Mesenchymal stem cell (in vitro differentiated cells and primary cell): ENCODE measurements around the gene TNNT1.
A peak's percentile ranks its signal among the peaks of the same experiment; 100 is the strongest.

Experiments used
- DNase-seq: peaks from one replicate; pipeline ENCODE4 v3.0.0-alpha.2; 2013
- H2AFZ ChIP-seq: one replicate; pipeline ENCODE4 v1.6.1; 2013; ENCODE audit warnings: low read depth, mild to moderate bottlenecking, control low read depth, inconsistent platforms, low read length, moderate library complexity
- H2AK5ac ChIP-seq: 2 replicates; pipeline ENCODE4 v1.6.1; 2013; ENCODE audit warnings: low read length, moderate library complexity, mild to moderate bottlenecking, inconsistent platforms; ENCODE audit not compliant: severe bottlenecking
- H2BK120ac ChIP-seq: one replicate; pipeline ENCODE4 v1.6.1; 2013; ENCODE audit warnings: low read depth, mild to moderate bottlenecking, inconsistent platforms, low read length, moderate library complexity
- H2BK12ac ChIP-seq, 2 experiments: one replicate each; pipeline ENCODE4 v1.6.1; 2013; ENCODE audit warnings: inconsistent platforms in 2 of 2, low read length in 2 of 2, mild to moderate bottlenecking in 2 of 2, moderate library complexity in 2 of 2, control low read depth in 1 of 2
- H2BK15ac ChIP-seq: one replicate; pipeline ENCODE4 v1.6.1; 2013; ENCODE audit warnings: mild to moderate bottlenecking, low read depth, inconsistent platforms; ENCODE audit not compliant: poor library complexity, severe bottlenecking
- H2BK5ac ChIP-seq: 2 replicates; pipeline ENCODE4 v1.6.1; 2013; ENCODE audit warnings: low read depth, mild to moderate bottlenecking, low read length, control low read depth, inconsistent platforms; ENCODE audit not compliant: poor library complexity, severe bottlenecking
- H3K14ac ChIP-seq, 2 experiments: one replicate each; pipeline ENCODE4 v1.6.1; 2013; ENCODE audit warnings: inconsistent platforms in 2 of 2, low read length in 2 of 2, control low read depth in 1 of 2, mild to moderate bottlenecking in 1 of 2, moderate library complexity in 1 of 2
- H3K18ac ChIP-seq, 2 experiments: one replicate each; pipeline ENCODE4 v1.6.1; 2013; ENCODE audit warnings: inconsistent platforms in 2 of 2, low read length in 2 of 2, control low read depth in 1 of 2, low read depth in 1 of 2, mild to moderate bottlenecking in 1 of 2
- H3K23ac ChIP-seq, 2 experiments: one replicate each; pipeline ENCODE4 v1.6.1; 2013; ENCODE audit warnings: inconsistent platforms in 2 of 2, low read length in 2 of 2, mild to moderate bottlenecking in 2 of 2, moderate library complexity in 2 of 2, control low read depth in 1 of 2
- H3K27ac ChIP-seq: 2 replicates; pipeline ENCODE4 v1.5.1; 2013; ENCODE audit warnings: mild to moderate bottlenecking, moderate library complexity, low read length, control low read depth, inconsistent platforms; ENCODE audit not compliant: poor library complexity, severe bottlenecking
- H3K27me3 ChIP-seq, 2 experiments: 2 replicates each; pipeline versions ENCODE4 v1.6.1 to v1.7.0; 2013; ENCODE audit warnings: low read length in 2 of 2, mild to moderate bottlenecking in 2 of 2, moderate library complexity in 2 of 2, control low read depth in 1 of 2, inconsistent platforms in 1 of 2; ENCODE audit not compliant: control insufficient read depth in 1 of 2, insufficient read depth in 1 of 2
- H3K36me3 ChIP-seq, 2 experiments: 2 replicates each; pipeline versions ENCODE4 v1.6.1 to v1.7.0; 2013; ENCODE audit warnings: low read length in 2 of 2, control low read depth in 1 of 2, inconsistent platforms in 1 of 2, low read depth in 1 of 2, mild to moderate bottlenecking in 1 of 2; ENCODE audit not compliant: insufficient read depth in 2 of 2, control insufficient read depth in 1 of 2
- H3K4ac ChIP-seq, 2 experiments: one replicate each; pipeline ENCODE4 v1.6.1; 2013; ENCODE audit warnings: inconsistent platforms in 2 of 2, low read length in 2 of 2, mild to moderate bottlenecking in 2 of 2, moderate library complexity in 2 of 2, control low read depth in 1 of 2, low read depth in 1 of 2
- H3K4me1 ChIP-seq: 2 replicates; pipeline ENCODE4 v1.6.1; 2013; ENCODE audit warnings: low read depth, low read length, control low read depth; ENCODE audit not compliant: control insufficient read depth, insufficient read depth
- H3K4me2 ChIP-seq: 2 replicates; pipeline ENCODE4 v1.6.1; 2013; ENCODE audit warnings: low read length, mild to moderate bottlenecking, inconsistent platforms; ENCODE audit not compliant: poor library complexity, severe bottlenecking
- H3K4me3 ChIP-seq, 2 experiments: 2 replicates each; pipeline versions ENCODE4 v1.5.1 to v1.7.0; 2013; ENCODE audit warnings: low read length in 2 of 2, mild to moderate bottlenecking in 2 of 2, control low read depth in 1 of 2, low read depth in 1 of 2; ENCODE audit not compliant: insufficient read depth in 1 of 2
- H3K79me1 ChIP-seq: replicated peaks from 2 replicates; pipeline ENCODE4 v1.6.1; 2013; ENCODE audit warnings: mild to moderate bottlenecking, control low read depth, low read length, inconsistent platforms; ENCODE audit not compliant: poor library complexity, severe bottlenecking
- H3K9ac ChIP-seq: 2 replicates; pipeline ENCODE4 v1.7.0; 2013; ENCODE audit warnings: mild to moderate bottlenecking, low read length, moderate library complexity
- H3K9me3 ChIP-seq: 2 replicates; pipeline ENCODE4 v1.7.0; 2013; ENCODE audit warnings: mild to moderate bottlenecking, low read length; ENCODE audit not compliant: control insufficient read depth
- H4K8ac ChIP-seq: one replicate; pipeline ENCODE4 v1.6.1; 2013; ENCODE audit warnings: inconsistent platforms, mild to moderate bottlenecking, low read length, moderate library complexity
- H4K91ac ChIP-seq: one replicate; pipeline ENCODE4 v1.6.1; 2013; ENCODE audit warnings: mild to moderate bottlenecking, low read length, inconsistent platforms
- WGBS: methylation state at CpG from one replicate; pipeline ENCODE4 v1.1.7; 2013; ENCODE audit warnings: mixed read lengths; 5-methylcytosine and 5-hydroxymethylcytosine counted together

TNNT1 gene

GRCh38 chr19:55160986-55161365 lies 12.0 kb upstream of the TNNT1 start:
- H2BK5ac ChIP-seq: no peak overlapping the region
- H3K9ac ChIP-seq: no peak overlapping the region
- peaks cover 34% of the 10 kb centered on the region for H3K4me1 ChIP-seq
- no peak overlapping the region for H2BK120ac ChIP-seq
- H4K8ac ChIP-seq: no peak overlapping the region
- H3K27ac ChIP-seq: no peak overlapping the region
- no peak for DNase-seq
- H2AFZ ChIP-seq: no peak overlapping the region
- H3K36me3 ChIP-seq: no peaks in the 10 kb centered on the region
- no peaks in the 10 kb centered on the region for H3K9me3 ChIP-seq
- no peak overlapping the region for H3K4me2 ChIP-seq
- no peaks in the 10 kb centered on the region for H3K79me1 ChIP-seq
- no peak overlapping the region for H4K91ac ChIP-seq
- no peak overlapping the region for H2AK5ac ChIP-seq
- no peak overlapping the region for H3K14ac ChIP-seq
- no peak overlapping the region for H3K4ac ChIP-seq
- H2BK15ac ChIP-seq: no peak overlapping the region
- WGBS: 31% methylated on average over 25 of the region's 32 CpGs
- no peak overlapping the region for H3K4me3 ChIP-seq
- no peak overlapping the region for H3K18ac ChIP-seq
- H3K27me3 ChIP-seq: peaks cover 35 to 49% of the 10 kb centered on the region in 2 experiments
- no peak overlapping the region for H3K23ac ChIP-seq
- no peak overlapping the region for H2BK12ac ChIP-seq

- no peak overlapping the region for H2BK5ac ChIP-seq
- no peak overlapping the region for H3K9ac ChIP-seq
- peak overlapping the region in 1 of 2 experiments; percentile 18 for H3K4ac ChIP-seq
- no peaks in the 10 kb centered on the region for H3K9me3 ChIP-seq
- H4K91ac ChIP-seq: no peak overlapping the region
- H2AK5ac ChIP-seq: no peak overlapping the region
- H3K18ac ChIP-seq: peak overlapping the region in 1 of 2 experiments; percentile 42
- no peak overlapping the region for H4K8ac ChIP-seq
- H3K4me2 ChIP-seq: no peak overlapping the region
- no peaks in the 10 kb centered on the region for H3K36me3 ChIP-seq
- peaks cover 34 to 47% of the 10 kb centered on the region in 2 experiments for H3K27me3 ChIP-seq
- H3K27ac ChIP-seq: no peak overlapping the region
- no peak overlapping the region for H3K23ac ChIP-seq
- H2AFZ ChIP-seq: no peak overlapping the region
- 7% methylated on average over 19 of the region's 33 CpGs for WGBS
- H3K4me1 ChIP-seq: peaks cover 33% of the 10 kb centered on the region
- H3K79me1 ChIP-seq: no peaks in the 10 kb centered on the region
- no peak overlapping the region for H2BK15ac ChIP-seq
- peak overlapping the region in 1 of 2 experiments; percentile 82 for H3K14ac ChIP-seq
- H3K4me3 ChIP-seq: no peak overlapping the region
- no peak overlapping the region for H2BK120ac ChIP-seq
- peak; percentile 80 for DNase-seq
- peak overlapping the region; percentile 29 to 38 for H2BK12ac ChIP-seq
Observed at GRCh38 chr19:55160128-55160985, 11.4 kb upstream of the TNNT1 start.

DNA sequence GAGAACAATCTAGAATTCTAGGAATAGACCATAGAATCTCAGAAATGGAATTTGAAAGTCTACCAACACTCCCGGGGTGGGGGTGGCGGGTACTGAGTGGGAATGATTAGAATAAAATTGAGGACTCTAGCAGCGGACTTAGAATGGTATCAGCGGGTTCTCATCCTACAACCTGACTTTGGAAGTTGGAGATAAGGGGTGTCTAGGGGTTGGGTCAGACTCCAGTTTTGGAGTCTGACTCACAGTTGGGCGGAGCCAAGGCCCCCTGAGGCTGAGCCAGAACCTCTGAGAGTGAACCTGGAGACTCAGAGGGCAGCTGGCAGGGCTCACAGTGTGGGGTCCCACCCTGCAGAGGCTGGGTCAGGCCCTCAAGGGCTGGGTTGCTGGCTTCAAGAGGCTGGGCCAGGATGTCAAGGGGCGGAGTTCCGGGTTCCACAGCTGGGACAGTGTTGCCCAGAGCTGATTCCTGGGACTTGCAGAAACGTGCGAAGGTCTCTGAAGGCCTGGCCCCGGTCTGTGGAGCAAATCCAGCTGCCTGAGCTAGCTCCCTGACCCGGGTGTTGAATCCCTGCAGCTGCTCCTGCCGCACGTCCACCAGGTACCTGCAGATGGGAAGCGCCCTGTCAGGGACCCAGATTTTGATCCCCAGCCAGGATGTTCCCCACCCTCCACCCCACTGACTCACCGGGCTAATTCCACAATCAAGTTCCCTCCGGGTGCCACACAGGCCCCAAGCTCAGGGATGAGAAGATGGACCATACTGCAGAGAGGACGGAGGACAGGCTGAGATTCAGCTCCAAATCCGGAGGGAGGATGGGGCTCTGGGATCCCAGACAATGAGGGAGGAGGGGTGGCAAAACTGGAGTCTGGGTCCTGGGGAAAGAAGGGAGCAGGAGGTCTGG lies 10.1 kb upstream of the TNNT1 start:
- no peak overlapping the region for H2BK5ac ChIP-seq
- no peak overlapping the region for H4K8ac ChIP-seq
- H3K79me1 ChIP-seq: no peaks in the 10 kb centered on the region
- H3K23ac ChIP-seq: no peak overlapping the region
- no peaks in the 10 kb centered on the region for H3K9me3 ChIP-seq
- H3K27ac ChIP-seq: no peak overlapping the region
- 62% methylated on average over 18 of the region's 18 CpGs for WGBS
- no peak overlapping the region for H2AK5ac ChIP-seq
- no peak overlapping the region for H3K4me2 ChIP-seq
- H2AFZ ChIP-seq: no peak overlapping the region
- no peak overlapping the region for H4K91ac ChIP-seq
- H3K4me1 ChIP-seq: peaks cover 33% of the 10 kb centered on the region
- no peak overlapping the region for H2BK120ac ChIP-seq
- no peak overlapping the region for H3K14ac ChIP-seq
- peak overlapping the region in 1 of 2 experiments; percentile 33 for H3K4me3 ChIP-seq
- no peak overlapping the region for H2BK15ac ChIP-seq
- no peak overlapping the region for H3K9ac ChIP-seq
- no peak overlapping the region for H3K18ac ChIP-seq
- peaks cover 33 to 44% of the 10 kb centered on the region in 2 experiments for H3K27me3 ChIP-seq
- H3K4ac ChIP-seq: no peak overlapping the region
- H3K36me3 ChIP-seq: no peaks in the 10 kb centered on the region
- DNase-seq: no peak
- H2BK12ac ChIP-seq: no peak overlapping the region

DNA sequence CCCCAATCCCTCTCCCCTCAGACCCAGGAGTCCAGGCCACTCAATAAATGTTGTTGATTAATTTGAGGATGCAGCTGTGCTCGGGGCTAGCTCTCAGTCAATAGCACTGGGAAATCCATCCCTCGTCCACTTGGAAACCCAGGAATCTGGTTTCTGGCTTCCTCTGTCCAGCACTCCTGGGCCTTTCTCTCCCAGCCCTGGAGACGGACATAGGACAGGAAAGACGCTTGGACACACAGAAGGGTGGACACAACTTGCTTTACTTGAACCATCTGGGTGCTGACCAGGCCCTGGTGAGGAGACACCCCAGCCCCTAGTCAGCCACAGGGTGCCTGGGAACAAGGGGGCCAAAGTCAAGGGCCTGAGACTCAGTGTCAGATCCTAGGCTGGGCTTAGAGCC lies 9.4 kb upstream of the TNNT1 start:
- H3K23ac ChIP-seq: no peak overlapping the region
- no peak overlapping the region for H2BK15ac ChIP-seq
- no peak for DNase-seq
- no peaks in the 10 kb centered on the region for H3K36me3 ChIP-seq
- H3K18ac ChIP-seq: no peak overlapping the region
- no peak overlapping the region for H3K14ac ChIP-seq
- WGBS: 75% methylated on average over 4 of the region's 4 CpGs
- no peak overlapping the region for H2BK12ac ChIP-seq
- no peak overlapping the region for H2BK120ac ChIP-seq
- H3K4me3 ChIP-seq: no peak overlapping the region
- no peak overlapping the region for H3K27ac ChIP-seq
- H3K4me2 ChIP-seq: no peak overlapping the region
- peaks cover 33 to 42% of the 10 kb centered on the region in 2 experiments for H3K27me3 ChIP-seq
- no peaks in the 10 kb centered on the region for H3K79me1 ChIP-seq
- peaks cover 33% of the 10 kb centered on the region for H3K4me1 ChIP-seq
- H2AFZ ChIP-seq: no peak overlapping the region
- no peak overlapping the region for H4K91ac ChIP-seq
- H4K8ac ChIP-seq: no peak overlapping the region
- H2AK5ac ChIP-seq: no peak overlapping the region
- H3K4ac ChIP-seq: no peak overlapping the region
- no peak overlapping the region for H3K9ac ChIP-seq
- no peak overlapping the region for H2BK5ac ChIP-seq
- H3K9me3 ChIP-seq: no peaks in the 10 kb centered on the region
